Naive B cell (primary cell): Measurements from ENCODE around the gene CPT2. TPM values are rescaled to one million over a fixed set of nuclear protein-coding genes. Genes with fewer than 3 reads are reported as not detected.
"Not testable (repeated sequence)": the region's sequence is repeated elsewhere in the genome, so short reads cannot be mapped to it uniquely, and the experiment has no call there.

ENCODE experiments used
- ATAC-seq, 2 donors: fragments of 150-1000 bp; cut with Tn5 transposase; 2 replicates each; pipeline ENCODE4 v1.10.0; 2021; ENCODE audit warnings: low read depth in 2 of 2, mild to moderate bottlenecking in 2 of 2, moderate library complexity in 2 of 2
- DNase-seq: peaks from one replicate; pipeline ENCODE4 v3.0.0; 2022
- H3K27ac Mint-ChIP-seq, 6 donors: one replicate each; pipeline ENCODE4 v1.8.0; 2020 to 2022; ENCODE audit warnings: mild to moderate bottlenecking in 6 of 6, mixed read lengths in 6 of 6, moderate library complexity in 5 of 6, inconsistent platforms in 2 of 6
- H3K27me3 Mint-ChIP-seq, 3 donors: one replicate each; pipeline ENCODE4 v1.8.0; 2021 to 2022; ENCODE audit warnings: mixed read lengths in 3 of 3, mild to moderate bottlenecking in 1 of 3
- H3K36me3 Mint-ChIP-seq, 2 donors: one replicate each; pipeline ENCODE4 v1.8.0; 2020 to 2022; ENCODE audit warnings: mixed read lengths in 2 of 2, inconsistent platforms in 1 of 2, mild to moderate bottlenecking in 1 of 2
- H3K4me1 Mint-ChIP-seq, 3 donors: one replicate each; pipeline ENCODE4 v1.8.0; 2020 to 2022; ENCODE audit warnings: mixed read lengths in 3 of 3, inconsistent platforms in 1 of 3, mild to moderate bottlenecking in 1 of 3, moderate library complexity in 1 of 3
- H3K4me3 Mint-ChIP-seq, 8 donors: one replicate each; pipeline ENCODE4 v1.8.0; 2020 to 2022; ENCODE audit warnings: mild to moderate bottlenecking in 8 of 8, mixed read lengths in 8 of 8, moderate library complexity in 8 of 8, inconsistent platforms in 2 of 8
- H3K9me3 Mint-ChIP-seq, 7 donors: one replicate each; pipeline ENCODE4 v1.8.0; 2020 to 2022; ENCODE audit warnings: mixed read lengths in 7 of 7, mild to moderate bottlenecking in 5 of 7, inconsistent platforms in 2 of 7, moderate library complexity in 1 of 7
- polyA plus RNA-seq, 6 donors: library from polyadenylated mRNA; unstranded; fragments of 300-500 nt; fragmentation: Illumina TruSeq; gene quantifications; one replicate each; pipeline ENCODE4 v1.2.3, GENCODE V29; 2021; ENCODE audit warnings: low read depth in 6 of 6

CPT2 gene
- polyA plus RNA-seq, 6 donors from 2014 or later = 21.2 to 39.1 (median 28.5) TPM

- ATAC-seq = no peak
- Mint-ChIP-seq H3K9me3 (peaks cover 0 to 4% (median 0%) of the 10 kb centered on the region in 7 donors), H3K27me3 (peaks cover 12 to 25% (median 19%) of the 10 kb centered on the region in 3 donors)
These were observed 9.2 kb upstream of the CPT2 start for GRCh38 chr1:53187401-53187800.

GRCh38 chr1:53188099-53188498, 8.5 kb upstream of the CPT2 start:
- Mint-ChIP-seq H3K27me3 (peaks cover 12 to 25% (median 19%) of the 10 kb centered on the region in 3 donors), H3K9me3 (peaks cover 0 to 4% (median 0%) of the 10 kb centered on the region in 7 donors), H3K27ac (no peak overlapping the region), H3K4me3 (no peak overlapping the region), H3K36me3 (no peaks in the 10 kb centered on the region), H3K4me1 (no peaks in the 10 kb centered on the region)
- no peak for DNase-seq
- ATAC-seq = no peak

More at GRCh38 chr1:53187401-53187800, 9.2 kb upstream of the CPT2 start:
- H3K36me3 Mint-ChIP-seq = no peaks in the 10 kb centered on the region
- no peak overlapping the region for H3K27ac Mint-ChIP-seq
- no peak overlapping the region for H3K4me3 Mint-ChIP-seq
- H3K4me1 Mint-ChIP-seq = no peaks in the 10 kb centered on the region
- no peak for DNase-seq

GRCh38 chr1:53189061-53189460, 7.6 kb upstream of the CPT2 start:
- ATAC-seq = no peak
- H3K4me3 Mint-ChIP-seq = no peak overlapping the region
- no peak for DNase-seq
- H3K4me1 Mint-ChIP-seq = no peaks in the 10 kb centered on the region
- peaks cover 0 to 4% (median 0%) of the 10 kb centered on the region in 7 donors for H3K9me3 Mint-ChIP-seq
- no peak overlapping the region for H3K27ac Mint-ChIP-seq
- no peaks in the 10 kb centered on the region for H3K36me3 Mint-ChIP-seq
- peaks cover 12 to 25% (median 19%) of the 10 kb centered on the region in 3 donors for H3K27me3 Mint-ChIP-seq

DNA sequence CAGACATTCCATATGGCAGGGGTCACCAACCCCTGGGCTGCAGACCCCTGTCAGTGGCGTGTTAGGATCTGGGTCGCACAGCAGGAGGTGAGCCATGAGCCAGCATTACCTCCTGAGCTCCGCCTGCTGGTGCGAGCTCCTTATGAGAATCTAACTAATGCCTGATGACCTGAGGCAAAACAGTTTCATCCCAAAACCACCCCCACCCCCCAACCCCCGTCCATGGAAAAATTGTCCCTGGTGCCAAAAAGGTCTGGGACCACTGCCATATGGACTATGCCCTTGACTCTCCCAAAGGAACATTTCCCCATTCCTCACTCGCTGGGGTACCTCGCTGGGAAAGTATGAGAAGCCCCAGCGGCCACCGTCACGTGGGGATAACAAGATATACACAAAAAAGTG, 6.4 kb upstream of the CPT2 start:
- peaks cover 12 to 25% (median 19%) of the 10 kb centered on the region in 3 donors for H3K27me3 Mint-ChIP-seq
- DNase-seq (no peak), ATAC-seq (no peak)
- no peaks in the 10 kb centered on the region for H3K4me1 Mint-ChIP-seq
- peaks cover 0 to 4% (median 0%) of the 10 kb centered on the region in 7 donors for H3K9me3 Mint-ChIP-seq
- no peak overlapping the region for H3K27ac Mint-ChIP-seq
- H3K4me3 Mint-ChIP-seq = no peak overlapping the region
- H3K36me3 Mint-ChIP-seq = no peaks in the 10 kb centered on the region

DNA sequence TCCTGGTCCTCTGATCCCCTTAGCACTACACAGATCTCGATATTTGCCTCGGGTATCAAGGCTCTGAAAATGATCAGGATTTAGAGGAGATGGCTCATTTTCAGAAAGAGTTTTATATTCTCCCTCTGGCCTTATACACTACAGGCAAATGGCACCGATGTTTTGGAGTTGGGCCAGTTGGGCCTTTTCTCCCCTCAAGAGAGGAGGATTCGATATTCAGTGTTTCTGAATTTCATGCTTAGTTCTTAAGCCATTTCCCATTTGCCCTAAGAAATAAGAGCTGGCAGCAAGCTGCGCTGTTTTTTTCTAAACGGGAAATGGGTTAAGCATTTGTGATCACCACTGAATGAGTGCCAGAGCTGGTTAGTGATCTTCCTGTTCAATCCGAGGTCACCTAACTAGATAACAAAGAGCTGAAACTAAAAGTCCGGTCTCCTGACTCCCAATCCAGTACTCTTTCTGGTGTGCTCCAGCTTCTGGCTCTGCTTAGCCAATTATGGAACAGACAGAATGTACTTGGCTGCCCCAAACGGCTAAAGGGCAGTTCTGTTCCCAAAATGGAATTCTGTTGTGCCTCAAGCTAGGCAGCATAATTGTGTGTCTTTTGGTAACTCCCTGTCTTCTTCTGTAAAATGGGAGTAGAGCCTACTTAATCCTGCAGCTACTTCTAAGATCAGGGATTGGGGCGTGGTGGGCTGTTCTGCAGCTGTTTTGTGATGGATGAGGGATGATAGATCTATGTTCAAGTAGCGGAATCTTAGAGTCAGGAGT, 1.2 kb upstream of the CPT2 start:
- ATAC-seq = no peak
- Mint-ChIP-seq H3K4me1 (peaks cover 16 to 36% (median 21%) of the 10 kb centered on the region in 3 donors), H3K36me3 (peaks cover 0 to 13% of the 10 kb centered on the region in 2 donors), H3K9me3 (peaks cover 0 to 4% (median 0%) of the 10 kb centered on the region in 7 donors), H3K4me3 (peak overlapping the region in 7 of 8 donors; percentile 67 to 98 (median 94)), H3K27ac (peak overlapping the region in 2 of 6 donors; percentile 25 to 81), H3K27me3 (no peaks in the 10 kb centered on the region)
- no peak for DNase-seq

DNA sequence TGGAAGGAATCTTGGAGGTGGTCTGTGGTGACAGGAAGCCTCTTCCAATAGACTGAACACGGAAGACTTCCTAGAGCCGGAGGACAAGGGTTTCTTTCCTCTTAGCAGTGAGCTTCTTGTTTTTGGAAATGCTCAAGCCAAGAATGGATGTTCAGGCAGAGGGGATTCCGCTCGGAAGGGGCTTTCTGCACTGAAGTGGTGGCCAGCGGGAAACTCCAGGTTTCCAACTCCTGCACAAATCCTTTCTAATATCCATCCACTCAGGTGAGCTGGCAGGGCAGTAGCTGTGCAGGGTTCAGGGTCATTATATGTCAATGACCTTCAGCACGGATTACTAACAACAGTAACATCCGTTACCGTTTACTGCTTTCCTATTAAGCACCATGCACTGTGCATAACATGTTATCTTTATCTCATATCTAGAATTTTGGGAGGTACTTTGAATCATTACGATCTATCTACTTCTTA, 573 bp upstream of the CPT2 start:
- peaks cover 0 to 13% of the 10 kb centered on the region in 2 donors for H3K36me3 Mint-ChIP-seq
- peaks cover 16 to 36% (median 21%) of the 10 kb centered on the region in 3 donors for H3K4me1 Mint-ChIP-seq
- peak overlapping the region; percentile 83 to 93 (median 90) for H3K27ac Mint-ChIP-seq
- peak overlapping the region; percentile 83 to 98 (median 94) for H3K4me3 Mint-ChIP-seq
- DNase-seq = no peak
- peak; percentile 21 to 25 for ATAC-seq
- peaks cover 0 to 4% (median 0%) of the 10 kb centered on the region in 7 donors for H3K9me3 Mint-ChIP-seq
- H3K27me3 Mint-ChIP-seq = no peaks in the 10 kb centered on the region

GRCh38 chr1:53197291-53198200, 922 bp downstream of the CPT2 start:
- H3K27ac Mint-ChIP-seq = peak overlapping the region; percentile 89 to 99 (median 97)
- H3K4me1 Mint-ChIP-seq = peaks cover 18 to 39% (median 21%) of the 10 kb centered on the region in 3 donors
- H3K9me3 Mint-ChIP-seq = no peaks in the 10 kb centered on the region
- H3K4me3 Mint-ChIP-seq = peak overlapping the region; percentile 83 to 98 (median 96)
- H3K36me3 Mint-ChIP-seq = peaks cover 6 to 18% of the 10 kb centered on the region in 2 donors
- no peaks in the 10 kb centered on the region for H3K27me3 Mint-ChIP-seq
- no peak for ATAC-seq
- DNase-seq = no peak

DNA sequence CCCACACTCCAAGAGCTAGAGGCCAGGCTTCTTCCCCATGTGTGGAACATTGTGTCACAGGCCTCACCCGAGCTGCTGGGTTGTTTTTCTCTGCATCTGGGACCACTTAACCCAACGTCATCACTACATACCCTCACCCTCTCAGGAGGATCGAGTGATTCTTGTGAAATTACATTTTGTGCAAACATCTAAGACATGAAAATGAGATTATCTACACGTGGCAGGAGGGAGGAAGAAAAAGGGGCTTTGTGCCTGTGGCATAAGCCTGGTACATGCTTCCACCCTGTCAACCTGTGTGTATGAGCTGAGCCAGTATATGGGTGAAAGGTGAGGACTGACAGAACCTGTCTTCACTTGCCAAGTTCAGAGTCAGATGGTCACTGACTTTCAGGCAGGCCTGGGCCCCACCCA, 1.6 kb downstream of the CPT2 start:
- ATAC-seq (no peak), DNase-seq (no peak)
- Mint-ChIP-seq H3K9me3 (no peaks in the 10 kb centered on the region), H3K27me3 (no peaks in the 10 kb centered on the region), H3K36me3 (peaks cover 13 to 25% of the 10 kb centered on the region in 2 donors), H3K4me3 (peak overlapping the region; percentile 83 to 98 (median 96)), H3K4me1 (peaks cover 21 to 41% (median 23%) of the 10 kb centered on the region in 3 donors), H3K27ac (peak overlapping the region in 5 of 6 donors; percentile 67 to 95 (median 89))

DNA sequence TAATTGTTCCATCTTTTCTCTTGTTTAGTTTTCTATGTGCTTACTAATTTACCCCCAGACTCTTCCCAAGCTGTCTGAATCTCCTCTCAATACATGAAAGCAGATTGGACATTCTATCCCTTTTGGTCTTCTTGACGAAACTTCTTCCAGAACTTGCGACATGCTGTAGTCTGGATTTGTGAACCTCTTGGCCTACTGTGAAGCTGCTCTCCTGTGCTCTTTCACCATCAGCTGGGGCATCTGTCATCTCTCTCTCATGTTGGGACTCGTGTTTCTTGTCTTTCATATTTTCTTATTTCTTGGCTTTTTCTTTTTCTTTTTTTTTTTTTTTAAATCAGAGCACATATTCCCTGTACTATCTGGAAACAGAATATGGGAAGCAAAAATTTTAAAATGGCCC, 6.8 kb downstream of the CPT2 start:
- Mint-ChIP-seq H3K4me3 (no peak overlapping the region), H3K27me3 (no peaks in the 10 kb centered on the region), H3K9me3 (peaks cover 12 to 43% (median 31%) of the 10 kb centered on the region in 7 donors), H3K27ac (no peak overlapping the region), H3K36me3 (peaks cover 50 to 55% of the 10 kb centered on the region in 2 donors), H3K4me1 (peaks cover 0 to 23% (median 17%) of the 10 kb centered on the region in 3 donors)
- DNase-seq (no peak), ATAC-seq (no peak)

GRCh38 chr1:53205496-53205895, 8.9 kb downstream of the CPT2 start:
- peaks cover 58 to 64% of the 10 kb centered on the region in 2 donors for H3K36me3 Mint-ChIP-seq
- H3K27ac Mint-ChIP-seq = peak overlapping the region in 1 of 6 donors; percentile 37
- H3K9me3 Mint-ChIP-seq = peaks cover 12 to 43% (median 31%) of the 10 kb centered on the region in 7 donors
- ATAC-seq, DNase-seq, H3K27me3 Mint-ChIP-seq, H3K4me3 Mint-ChIP-seq: not testable (repeated sequence)
- H3K4me1 Mint-ChIP-seq = peaks cover 0 to 17% (median 13%) of the 10 kb centered on the region in 3 donors

DNA sequence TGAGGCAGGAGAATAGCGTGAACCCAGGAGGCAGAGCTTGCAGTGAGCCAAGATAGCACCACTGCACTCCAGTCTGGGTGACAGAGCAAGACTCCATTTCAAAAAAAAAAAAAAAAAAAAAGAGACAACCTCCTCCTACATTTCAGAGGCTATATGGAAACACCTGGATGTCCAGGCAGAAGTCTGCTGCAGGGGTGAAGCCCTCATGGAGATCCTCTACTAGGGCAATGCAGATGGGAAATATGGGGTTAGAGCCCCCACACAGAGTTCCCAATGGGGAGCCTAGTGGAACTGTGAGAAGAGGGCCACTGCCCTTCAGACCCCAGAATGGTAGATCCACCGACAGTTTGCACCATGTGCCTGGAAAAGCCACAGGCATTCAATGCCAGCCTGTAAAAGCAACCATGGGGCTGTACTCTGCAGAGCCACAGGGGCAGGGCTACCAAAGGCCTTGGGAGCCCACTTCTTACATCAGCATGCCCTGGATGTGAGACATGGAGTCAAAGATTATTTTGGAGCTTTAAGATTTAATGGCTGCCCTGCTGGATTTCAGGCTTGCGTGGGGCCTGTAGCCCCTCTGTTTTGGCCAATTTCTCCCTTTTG, 9.6 kb downstream of the CPT2 start:
- Mint-ChIP-seq H3K4me1 (peaks cover 0 to 17% (median 13%) of the 10 kb centered on the region in 3 donors), H3K36me3 (peaks cover 58 to 64% of the 10 kb centered on the region in 2 donors), H3K9me3 (peaks cover 12 to 43% (median 31%) of the 10 kb centered on the region in 7 donors)
- H3K4me3 Mint-ChIP-seq, DNase-seq, ATAC-seq, H3K27me3 Mint-ChIP-seq, H3K27ac Mint-ChIP-seq: not testable (repeated sequence)

DNA sequence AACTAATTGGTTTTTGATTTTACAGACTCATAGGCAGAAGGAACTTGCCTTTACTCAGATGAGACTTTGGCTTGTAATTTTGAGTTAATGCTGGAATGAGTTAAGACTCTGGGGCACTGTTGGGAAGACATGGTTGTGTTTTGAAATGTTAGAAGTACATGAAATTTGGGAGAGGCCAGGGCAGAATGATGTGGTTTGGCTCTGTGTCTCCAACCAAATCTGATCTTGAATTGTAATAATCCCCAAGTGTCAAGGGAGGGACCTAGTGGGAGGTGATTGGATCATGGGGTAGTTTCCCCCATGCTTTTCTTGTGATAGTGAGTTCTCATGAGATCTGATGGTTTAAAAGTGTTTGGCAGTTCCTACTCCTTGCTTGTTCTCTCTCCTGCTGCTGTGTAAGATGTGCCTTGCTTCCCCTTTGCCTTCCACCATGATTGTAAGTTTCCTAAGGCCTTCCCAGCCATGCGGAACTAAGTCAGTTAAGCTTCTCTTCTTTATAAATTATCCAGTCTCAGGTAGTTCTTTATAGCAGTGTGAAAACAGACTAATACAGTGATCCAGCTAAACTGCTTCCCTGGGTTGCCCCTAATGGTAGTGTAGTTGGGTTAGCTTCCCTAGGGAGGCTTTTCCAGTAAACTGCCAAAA, 10.2 kb downstream of the CPT2 start:
- Mint-ChIP-seq H3K27ac (peak overlapping the region in 3 of 6 donors; percentile 43 to 65 (median 59)), H3K4me1 (peaks cover 0 to 17% (median 13%) of the 10 kb centered on the region in 3 donors), H3K36me3 (peaks cover 58 to 64% of the 10 kb centered on the region in 2 donors), H3K27me3 (no peaks in the 10 kb centered on the region), H3K9me3 (peaks cover 12 to 43% (median 31%) of the 10 kb centered on the region in 7 donors), H3K4me3 (no peak overlapping the region)
- no peak for ATAC-seq
- no peak for DNase-seq
